Measurements from ENCODE around the gene TRIM8. TPM values are rescaled to one million over a fixed set of nuclear protein-coding genes. Genes with fewer than 3 reads are reported as not detected.
A peak's percentile ranks its signal among the peaks of the same experiment; 100 is the strongest.

Gene TRIM8
- total RNA-seq, 2 donors from 2014 or later: 27.7 to 32.7 TPM

- peak; percentile 50 for DNase-seq
- Histone ChIP-seq H3K27ac (ENCODE audit: low read depth, low read length) (no peak overlapping the region), H3K9ac (ENCODE audit: extremely low read depth, low read length, poor library complexity, severe bottlenecking) (no peak overlapping the region), H3K27me3 (ENCODE audit: control insufficient read depth, insufficient read depth, low read length, poor library complexity, severe bottlenecking) (no peaks in the 10 kb centered on the region), H3K36me3 (ENCODE audit: control insufficient read depth, insufficient read depth, low read length) (no peaks in the 10 kb centered on the region), H3K4me1 (ENCODE audit: control insufficient read depth, insufficient read depth, low read length) (peaks cover 9% of the 10 kb centered on the region), H3K9me3 (ENCODE audit: control insufficient read depth, low read length) (no peaks in the 10 kb centered on the region), H3K4me3 (ENCODE audit: low read length) (no peak overlapping the region)
- TF ChIP-seq CTCF (conservative IDR thresholded peaks at IDR 0.05): no peak
- Mint-ChIP-seq H3K27me3 (ENCODE audit: insufficient read depth) (no peaks in the 10 kb centered on the region), H3K9me3 (no peaks in the 10 kb centered on the region), H3K27ac (no peak overlapping the region), H3K36me3 (ENCODE audit: low read depth) (peaks cover 5% of the 10 kb centered on the region), H3K4me1 (peaks cover 26% of the 10 kb centered on the region), H3K4me3 (no peak overlapping the region)
- WGBS, 2 experiments (ENCODE audit: insufficient coverage in 1 of 2, insufficient read length in 1 of 2): 89 to 97% methylated on average over 3 to 5 of the region's 5 CpGs
Measured at GRCh38 chr10:102633848-102634247, 10.4 kb upstream of the TRIM8 start.

- Histone ChIP-seq H3K27me3 (ENCODE audit: control insufficient read depth, insufficient read depth, low read length, poor library complexity, severe bottlenecking) (no peaks in the 10 kb centered on the region), H3K4me3 (ENCODE audit: low read length) (no peak overlapping the region), H3K36me3 (ENCODE audit: control insufficient read depth, insufficient read depth, low read length) (no peaks in the 10 kb centered on the region), H3K9ac (ENCODE audit: extremely low read depth, low read length, poor library complexity, severe bottlenecking) (no peak overlapping the region), H3K4me1 (ENCODE audit: control insufficient read depth, insufficient read depth, low read length) (peaks cover 3% of the 10 kb centered on the region), H3K27ac (ENCODE audit: low read depth, low read length) (no peak overlapping the region), H3K9me3 (ENCODE audit: control insufficient read depth, low read length) (no peaks in the 10 kb centered on the region)
- peak; percentile 60 for DNase-seq
- Mint-ChIP-seq H3K9me3 (no peaks in the 10 kb centered on the region), H3K27ac (no peak overlapping the region), H3K4me1 (peaks cover 22% of the 10 kb centered on the region), H3K4me3 (no peak overlapping the region), H3K27me3 (ENCODE audit: insufficient read depth) (no peaks in the 10 kb centered on the region), H3K36me3 (ENCODE audit: low read depth) (peaks cover 5% of the 10 kb centered on the region)
- WGBS, 2 experiments (ENCODE audit: insufficient coverage in 1 of 2, insufficient read length in 1 of 2): 50 to 84% methylated on average over 1 to 4 of the region's 4 CpGs
- TF ChIP-seq CTCF (conservative IDR thresholded peaks at IDR 0.05): no peak
Measured at GRCh38 chr10:102634686-102635085, 9.6 kb upstream of the TRIM8 start.

- no peak for TF ChIP-seq CTCF (conservative IDR thresholded peaks at IDR 0.05)
- H3K27me3 Mint-ChIP-seq (ENCODE audit: insufficient read depth): no peaks in the 10 kb centered on the region
- Histone ChIP-seq H3K27me3 (ENCODE audit: control insufficient read depth, insufficient read depth, low read length, poor library complexity, severe bottlenecking) (no peaks in the 10 kb centered on the region), H3K9me3 (ENCODE audit: control insufficient read depth, low read length) (no peaks in the 10 kb centered on the region), H3K9ac (ENCODE audit: extremely low read depth, low read length, poor library complexity, severe bottlenecking) (no peak overlapping the region), H3K36me3 (ENCODE audit: control insufficient read depth, insufficient read depth, low read length) (no peaks in the 10 kb centered on the region), H3K27ac (ENCODE audit: low read depth, low read length) (no peak overlapping the region), H3K4me1 (ENCODE audit: control insufficient read depth, insufficient read depth, low read length) (no peaks in the 10 kb centered on the region), H3K4me3 (ENCODE audit: low read length) (no peak overlapping the region)
- WGBS, 2 experiments (ENCODE audit: insufficient coverage in 1 of 2, insufficient read length in 1 of 2): 88 to 89% methylated on average over 3 to 4 of the region's 4 CpGs
- no peak overlapping the region for H3K27ac Mint-ChIP-seq
- H3K9me3 Mint-ChIP-seq: no peaks in the 10 kb centered on the region
- H3K4me3 Mint-ChIP-seq: no peak overlapping the region
- no peak for DNase-seq
- H3K36me3 Mint-ChIP-seq (ENCODE audit: low read depth): peaks cover 5% of the 10 kb centered on the region
- H3K4me1 Mint-ChIP-seq: peaks cover 16% of the 10 kb centered on the region
Measured at GRCh38 chr10:102635377-102635776, 8.9 kb upstream of the TRIM8 start.

Measured in endodermal cell (in vitro differentiated cells).